Cardiac septum (tissue), 1 donor: ENCODE data around the gene ARHGAP26. TPM values are rescaled to one million over a fixed set of nuclear protein-coding genes. Genes with fewer than 3 reads are reported as not detected.

Experiments
- DNase-seq: peaks from one replicate; pipeline ENCODE4 v3.0.0-alpha.2; 2020; ENCODE audit warnings: low spot score
- intact Hi-C: fragments of 100-400 bp; cut with DNase I; formaldehyde crosslinking; loops from one replicate; pipeline ENCODE4 v1.14.0; 2022
- total RNA-seq: library from RNA; stranded (reverse); fragmentation: NEBNext Ultra II Directional; extraction: Animal tissue kit (Norgen Biotek cat#: 25700); gene quantifications from one replicate; pipeline ENCODE4 v1.2.1, GENCODE V29; 2021
- donor health status: DM: no; HTN: no; CAD: no.

Gene ARHGAP26
- total RNA-seq, 1 donor from 2014 or later, result 32.0 TPM

GRCh38 chr5:143164557-143164956, 394.4 kb downstream of the ARHGAP26 start:
- intact Hi-C loops, result no loop called here
- DNase-seq, result no peak

GRCh38 chr5:143165049-143165880, 395.1 kb downstream of the ARHGAP26 start:
- intact Hi-C loops, result no loop called here
- DNase-seq, result no peak

GRCh38 chr5:143166090-143166489, 395.9 kb downstream of the ARHGAP26 start:
- no peak for DNase-seq
- intact Hi-C loops, result no loop called here

- DNase-seq, result no peak
- intact Hi-C loops, result no loop called here
These were observed 396.7 kb downstream of the ARHGAP26 start for GRCh38 chr5:143166661-143167420.

- DNase-seq, result no peak
- intact Hi-C loops, result no loop called here
These were observed 398.1 kb downstream of the ARHGAP26 start for GRCh38 chr5:143168171-143168741.

- intact Hi-C loops, result no loop called here
These were observed 399.0 kb downstream of the ARHGAP26 start for GRCh38 chr5:143168921-143169810.

GRCh38 chr5:143170104-143170503, 399.9 kb downstream of the ARHGAP26 start:
- intact Hi-C loops, result no loop called here
- DNase-seq, result no peak

More at GRCh38 chr5:143168921-143169810, 399.0 kb downstream of the ARHGAP26 start:
- no peak for DNase-seq

GRCh38 chr5:143170977-143171376, 400.8 kb downstream of the ARHGAP26 start:
- intact Hi-C loops, result no loop called here
- DNase-seq, result no peak

- intact Hi-C loops, result no loop called here
These were observed 402.6 kb downstream of the ARHGAP26 start for GRCh38 chr5:143172739-143173138.

GRCh38 chr5:143173139-143173889, 403.1 kb downstream of the ARHGAP26 start:
- DNase-seq, result no peak
- intact Hi-C loops, result no loop called here

More at GRCh38 chr5:143172739-143173138, 402.6 kb downstream of the ARHGAP26 start:
- no peak for DNase-seq

GRCh38 chr5:143174714-143175398, 404.7 kb downstream of the ARHGAP26 start:
- no peak for DNase-seq
- intact Hi-C loops, result no loop called here

GRCh38 chr5:143176048-143176447, 405.9 kb downstream of the ARHGAP26 start:
- no peak for DNase-seq
- intact Hi-C loops, result no loop called here

- DNase-seq, result no peak
These were observed 407.2 kb downstream of the ARHGAP26 start for GRCh38 chr5:143177263-143177983.

GRCh38 chr5:143179126-143179740, 409.1 kb downstream of the ARHGAP26 start:
- intact Hi-C loops, result no loop called here
- DNase-seq, result no peak

More at GRCh38 chr5:143177263-143177983, 407.2 kb downstream of the ARHGAP26 start:
- intact Hi-C loops, result no loop called here

- intact Hi-C loops, result no loop called here
- DNase-seq, result no peak
These were observed 410.6 kb downstream of the ARHGAP26 start for GRCh38 chr5:143180751-143181150.

- no peak for DNase-seq
- intact Hi-C loops, result no loop called here
These were observed 411.0 kb downstream of the ARHGAP26 start for GRCh38 chr5:143181173-143181572.

GRCh38 chr5:143182106-143182505, 411.9 kb downstream of the ARHGAP26 start:
- DNase-seq, result no peak
- intact Hi-C loops, result no loop called here
